ENCODE results near the gene PIWIL4.
"Not testable (repeated sequence)": the region's sequence is repeated elsewhere in the genome, so short reads cannot be mapped to it uniquely, and the experiment has no call there.

PIWIL4 gene

DNA sequence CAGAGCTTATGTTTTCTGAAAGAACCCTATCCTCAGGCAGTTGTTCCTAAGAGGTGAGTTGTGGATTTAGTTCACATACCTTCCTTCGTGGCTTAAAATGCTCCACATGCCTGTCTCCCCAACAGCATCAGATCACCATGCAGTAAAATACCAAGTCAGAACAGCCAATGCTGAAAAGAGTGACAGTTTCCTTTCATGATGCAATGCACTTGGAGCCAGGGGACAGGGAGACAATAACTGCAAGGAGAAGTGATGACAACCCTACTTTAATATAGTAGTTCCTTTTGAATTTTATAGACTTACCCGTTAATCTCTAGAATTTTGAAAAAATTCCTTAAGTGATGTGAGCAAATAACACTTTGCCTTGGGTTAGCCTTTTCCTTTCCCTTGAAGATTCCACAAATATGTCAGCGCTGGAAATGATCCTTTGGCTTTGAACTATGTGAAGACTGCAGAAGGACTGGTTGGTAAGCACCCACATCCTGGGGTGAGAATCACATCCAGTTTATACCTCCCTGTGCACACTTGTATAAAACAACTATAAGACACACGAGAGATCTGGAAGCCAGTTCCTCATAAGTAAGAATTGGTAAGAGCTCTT lies 71.2 kb downstream of the PIWIL4 start:
- DNase-seq (ENCODE audit: low read depth in 3 of 3) = no peak

GRCh38 chr11:94638902-94639373 lies 71.8 kb downstream of the PIWIL4 start:
- DNase-seq (ENCODE audit: low read depth in 3 of 3) = no peak

DNA sequence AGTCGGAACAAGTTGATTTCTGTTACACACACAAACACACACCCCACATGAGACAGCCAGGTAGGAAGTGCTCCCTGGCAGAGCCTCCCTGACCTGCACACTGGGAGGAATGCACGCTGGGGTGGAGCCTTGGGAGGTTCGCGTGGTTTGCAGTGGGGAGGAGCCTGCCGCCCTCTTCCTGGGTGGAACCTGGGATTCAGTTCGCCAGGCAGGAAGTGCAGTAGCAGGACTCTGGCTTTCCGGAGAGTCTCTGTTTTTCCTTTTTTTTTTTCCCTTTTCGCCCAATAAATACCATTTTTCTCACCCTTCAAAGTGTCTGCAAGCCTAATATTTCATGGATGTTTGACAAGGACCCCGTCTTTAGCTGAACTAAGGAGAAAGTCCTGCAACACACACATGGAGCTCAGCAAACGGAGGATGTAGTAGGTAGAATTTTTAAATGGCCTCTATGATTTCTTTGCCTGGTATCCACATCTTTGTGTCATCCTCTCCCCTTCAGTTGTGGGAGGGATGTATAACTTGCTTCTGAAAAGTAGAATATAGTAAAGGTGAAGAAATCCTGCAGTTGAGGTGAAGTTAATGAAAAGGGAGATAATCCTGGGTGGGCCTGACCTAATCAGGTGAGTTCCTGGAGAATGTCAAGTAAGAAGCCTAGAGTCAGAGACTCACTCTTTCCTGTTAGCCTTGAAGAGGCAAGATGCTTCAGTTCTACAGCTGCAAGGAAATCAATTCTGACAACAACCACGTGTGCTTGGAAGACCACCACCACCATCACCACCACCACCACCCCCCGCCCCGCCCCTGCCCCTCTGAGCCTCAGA lies 72.9 kb downstream of the PIWIL4 start:
- DNase-seq (ENCODE audit: low read depth in 3 of 3) = no peak

DNA sequence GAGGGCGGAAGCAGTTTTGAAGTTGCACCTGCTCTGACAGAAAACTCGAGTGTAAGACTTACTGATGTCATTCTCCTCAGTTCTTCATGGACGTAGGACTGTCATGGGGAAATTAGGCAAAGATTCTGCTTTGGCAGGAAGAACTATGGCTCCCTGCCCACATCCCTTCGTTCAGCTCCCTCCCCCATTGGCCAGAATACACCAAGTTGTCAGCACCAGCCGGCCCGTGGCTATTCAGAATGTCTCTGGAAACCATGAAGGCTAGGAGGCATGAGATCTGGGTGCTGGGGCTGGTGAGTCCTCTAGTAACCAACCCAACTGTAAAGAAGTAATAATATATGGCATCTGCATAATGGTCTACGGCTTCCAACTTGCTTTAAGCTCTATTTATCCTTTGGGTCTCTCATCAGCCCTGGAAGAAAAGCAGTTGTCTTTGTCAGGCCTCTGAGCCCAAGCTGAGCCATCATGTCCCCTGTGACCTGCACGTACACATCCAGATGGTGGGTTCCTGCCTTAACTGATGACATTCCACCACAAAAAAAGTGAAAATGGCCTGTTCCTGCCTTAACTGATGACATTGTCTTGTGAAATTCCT lies 74.1 kb downstream of the PIWIL4 start:
- no peak for DNase-seq (ENCODE audit: low read depth in 3 of 3)

DNA sequence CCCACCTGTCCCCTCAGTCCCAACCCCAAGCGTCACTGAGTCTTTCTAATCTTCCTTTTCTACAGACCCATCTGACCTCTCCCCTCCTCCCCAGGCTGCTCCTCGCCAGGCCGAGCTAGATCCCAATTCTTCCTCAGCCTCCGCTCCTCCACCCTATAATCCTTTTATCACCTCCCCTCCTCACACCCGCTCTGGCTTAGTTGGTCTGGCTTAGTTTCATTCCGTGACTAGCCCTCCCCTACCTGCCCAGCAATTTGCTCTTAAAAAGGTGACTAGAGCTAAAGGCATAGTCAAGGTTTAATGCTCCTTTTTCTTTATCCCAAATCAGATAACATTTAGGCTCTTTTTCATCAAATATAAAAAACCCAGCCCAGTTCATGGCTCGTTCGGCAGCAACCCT lies 76.0 kb downstream of the PIWIL4 start:
- DNase-seq (ENCODE audit: low read depth in 3 of 3) = not testable (repeated sequence)

GRCh38 chr11:94647926-94648325 lies 80.8 kb downstream of the PIWIL4 start:
- DNase-seq (ENCODE audit: low read depth in 3 of 3) = no peak

GRCh38 chr11:94648789-94649188 lies 81.6 kb downstream of the PIWIL4 start:
- DNase-seq (ENCODE audit: low read depth in 3 of 3) = no peak

GRCh38 chr11:94649254-94649653 lies 82.1 kb downstream of the PIWIL4 start:
- no peak for DNase-seq (ENCODE audit: low read depth in 3 of 3)

- DNase-seq (ENCODE audit: low read depth in 3 of 3) = no peak
Observed at GRCh38 chr11:94649964-94650623, 82.9 kb downstream of the PIWIL4 start.

- DNase-seq (ENCODE audit: low read depth in 3 of 3) = no peak
Observed at GRCh38 chr11:94650756-94651155, 83.6 kb downstream of the PIWIL4 start.

DNA sequence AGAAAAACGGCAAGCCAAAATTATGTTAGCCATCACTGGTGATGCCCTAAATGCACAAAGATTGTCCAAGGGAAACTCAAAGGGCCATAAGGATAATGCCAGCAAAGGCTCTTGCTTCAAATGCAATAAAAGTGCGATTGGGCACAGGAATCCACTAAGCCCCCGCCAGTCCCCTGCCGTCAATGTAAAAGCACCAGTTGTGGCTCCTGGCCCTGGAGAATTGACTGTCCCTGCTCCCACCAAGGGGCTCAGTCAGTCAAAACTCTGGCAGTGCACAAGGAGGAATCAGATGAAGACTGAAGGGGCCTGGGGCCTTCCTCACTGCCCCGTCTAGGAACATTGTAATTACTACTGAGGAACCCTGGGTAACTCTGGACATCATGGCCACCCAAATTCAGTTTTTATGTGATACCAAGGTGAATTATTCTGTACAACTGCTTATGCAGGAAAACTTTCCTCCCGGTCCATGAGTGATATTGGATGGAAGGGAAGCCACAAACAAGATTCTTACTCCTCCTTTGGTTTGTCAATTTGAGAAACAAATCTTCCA lies 85.6 kb downstream of the PIWIL4 start:
- no peak for DNase-seq (ENCODE audit: low read depth in 3 of 3)

DNA sequence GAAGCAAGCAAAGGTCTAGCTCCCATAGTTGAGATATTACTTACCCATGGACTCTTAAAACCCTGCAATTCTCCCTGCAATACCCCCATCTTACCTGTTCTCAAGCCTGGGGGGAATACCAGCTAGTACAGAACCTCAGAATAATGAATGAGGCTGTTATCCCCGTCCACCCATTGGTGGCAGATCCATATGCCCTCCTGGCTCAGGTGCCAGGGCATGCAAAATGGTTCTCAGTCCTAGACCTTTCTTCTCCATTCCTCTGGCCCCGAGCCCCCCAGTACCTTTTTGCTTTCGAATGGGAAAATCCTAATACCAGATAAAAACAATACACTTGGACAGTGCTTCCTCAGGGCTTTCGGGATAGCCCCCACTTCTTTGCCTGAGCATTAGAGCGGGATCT lies 86.4 kb downstream of the PIWIL4 start:
- no peak for DNase-seq (ENCODE audit: low read depth in 3 of 3)

- DNase-seq (ENCODE audit: low read depth in 3 of 3) = no peak
Observed at GRCh38 chr11:94654201-94654600, 87.0 kb downstream of the PIWIL4 start.

- no peak for DNase-seq (ENCODE audit: low read depth in 3 of 3)
Observed at GRCh38 chr11:94655291-94655690, 88.1 kb downstream of the PIWIL4 start.

GRCh38 chr11:94655956-94656355 lies 88.8 kb downstream of the PIWIL4 start:
- no peak for DNase-seq (ENCODE audit: low read depth in 3 of 3)

- no peak for DNase-seq (ENCODE audit: low read depth in 3 of 3)
Observed at GRCh38 chr11:94656968-94657367, 89.8 kb downstream of the PIWIL4 start.

- no peak for DNase-seq (ENCODE audit: low read depth in 3 of 3)
Observed at GRCh38 chr11:94657629-94658028, 90.5 kb downstream of the PIWIL4 start.

DNA sequence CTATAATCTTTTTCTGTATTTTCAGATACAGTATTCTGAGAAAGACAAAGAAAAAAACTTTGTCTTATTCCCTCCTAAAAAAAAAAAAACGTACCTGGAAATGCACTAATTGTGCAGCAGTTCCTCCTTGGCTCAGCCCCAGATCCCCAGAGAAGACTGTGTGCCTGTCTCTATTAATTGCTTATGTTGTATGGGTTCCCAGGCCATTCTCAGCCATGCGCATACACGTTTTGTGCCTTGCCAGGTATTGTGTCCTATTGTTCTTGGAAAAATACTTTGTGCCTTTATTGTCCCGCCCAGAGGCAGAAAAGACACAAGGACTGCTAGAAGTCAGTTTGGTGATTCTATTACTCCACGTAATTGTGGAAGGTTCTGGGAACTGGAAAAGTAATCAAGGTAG lies 91.2 kb downstream of the PIWIL4 start:
- DNase-seq (ENCODE audit: low read depth in 3 of 3) = no peak

GRCh38 chr11:94658888-94659287 lies 91.7 kb downstream of the PIWIL4 start:
- DNase-seq (ENCODE audit: low read depth in 3 of 3) = no peak

DNA sequence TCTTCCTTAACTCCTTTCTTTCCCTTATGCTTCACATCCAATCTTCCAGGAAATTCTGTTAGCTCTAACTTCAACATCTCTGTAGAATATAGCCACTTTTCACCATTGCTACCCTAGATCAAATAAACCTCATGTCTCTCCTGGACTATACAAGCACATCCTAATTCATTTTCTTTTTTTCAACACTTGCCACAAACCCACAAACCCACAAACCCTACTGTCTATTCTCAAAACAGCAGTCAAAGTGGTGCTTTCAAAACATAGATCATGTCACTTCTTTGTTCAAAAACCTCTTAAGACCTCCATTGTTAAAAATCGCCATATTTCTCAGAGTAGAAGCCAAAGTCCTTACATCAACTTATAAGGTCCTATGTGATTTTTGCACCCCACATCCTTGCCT lies 94.3 kb downstream of the PIWIL4 start:
- no peak for DNase-seq (ENCODE audit: low read depth in 3 of 3)

- no peak for DNase-seq (ENCODE audit: low read depth in 3 of 3)
Observed at GRCh38 chr11:94662065-94662779, 95.1 kb downstream of the PIWIL4 start.

Data from stimulated activated CD4-positive, alpha-beta T cell treated with anti-CD3 and anti-CD28 coated beads, TNF-alpha, amount 100 ng/mL, for 4 hours (primary cell).